ENCODE results near the gene SEPTIN5. TPM values are rescaled to one million over a fixed set of nuclear protein-coding genes. Genes with fewer than 3 reads are reported as not detected.

The SEPTIN5 gene
- total and polyA plus RNA-seq, 9 of the 15 experiments (the other 6 are each of a cell fraction or from before 2014, with no cell fraction given) = 0.03 to 195 (median 119) TPM

DNA sequence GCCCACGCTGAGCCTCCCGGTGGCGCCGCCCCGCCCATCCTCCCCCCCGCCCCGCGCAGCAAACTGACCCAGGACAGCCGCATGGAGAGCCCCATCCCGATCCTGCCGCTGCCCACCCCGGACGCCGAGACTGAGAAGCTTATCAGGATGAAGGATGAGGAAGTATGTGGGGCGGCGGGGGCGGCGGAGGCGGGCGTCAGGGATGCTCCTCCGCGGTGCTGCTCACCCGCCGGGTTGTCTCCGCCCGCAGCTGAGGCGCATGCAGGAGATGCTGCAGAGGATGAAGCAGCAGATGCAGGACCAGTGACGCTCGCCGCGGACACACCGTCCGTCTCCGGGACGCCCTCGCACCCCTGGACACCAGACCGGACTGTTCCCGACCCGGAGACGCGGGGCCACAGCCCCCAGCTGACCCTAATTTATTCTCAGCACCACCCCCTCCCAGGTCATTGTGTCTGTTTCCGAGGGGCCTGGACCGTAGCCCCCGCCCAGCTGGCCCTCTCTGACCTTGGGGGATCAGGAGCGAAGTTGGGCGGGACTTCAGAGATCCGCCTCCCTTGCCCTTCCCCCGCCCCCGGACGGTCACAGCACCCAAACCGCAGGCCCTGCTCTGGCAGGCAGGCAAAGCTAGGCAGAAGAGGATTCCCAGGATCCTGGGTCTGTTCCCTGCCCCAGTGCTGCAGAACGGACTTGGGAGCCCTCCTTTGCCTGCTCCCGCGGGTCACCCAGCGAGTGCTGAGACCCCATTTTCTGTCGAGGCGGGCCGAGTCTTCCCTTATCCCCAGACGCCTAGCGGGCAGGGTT is 8.1 kb downstream of the SEPTIN5 start (continued):
- TF ChIP-seq, protein P1, sequence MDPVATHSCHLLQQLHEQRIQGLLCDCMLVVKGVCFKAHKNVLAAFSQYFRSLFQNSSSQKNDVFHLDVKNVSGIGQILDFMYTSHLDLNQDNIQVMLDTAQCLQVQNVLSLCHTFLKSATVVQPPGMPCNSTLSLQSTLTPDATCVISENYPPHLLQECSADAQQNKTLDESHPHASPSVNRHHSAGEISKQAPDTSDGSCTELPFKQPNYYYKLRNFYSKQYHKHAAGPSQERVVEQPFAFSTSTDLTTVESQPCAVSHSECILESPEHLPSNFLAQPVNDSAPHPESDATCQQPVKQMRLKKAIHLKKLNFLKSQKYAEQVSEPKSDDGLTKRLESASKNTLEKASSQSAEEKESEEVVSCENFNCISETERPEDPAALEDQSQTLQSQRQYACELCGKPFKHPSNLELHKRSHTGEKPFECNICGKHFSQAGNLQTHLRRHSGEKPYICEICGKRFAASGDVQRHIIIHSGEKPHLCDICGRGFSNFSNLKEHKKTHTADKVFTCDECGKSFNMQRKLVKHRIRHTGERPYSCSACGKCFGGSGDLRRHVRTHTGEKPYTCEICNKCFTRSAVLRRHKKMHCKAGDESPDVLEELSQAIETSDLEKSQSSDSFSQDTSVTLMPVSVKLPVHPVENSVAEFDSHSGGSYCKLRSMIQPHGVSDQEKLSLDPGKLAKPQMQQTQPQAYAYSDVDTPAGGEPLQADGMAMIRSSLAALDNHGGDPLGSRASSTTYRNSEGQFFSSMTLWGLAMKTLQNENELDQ (CRISPR knock-in tag; IDR thresholded peaks at IDR 0.05; ENCODE audit: borderline replicate concordance) = no peak
- TF ChIP-seq SMAD1 (IDR thresholded peaks at IDR 0.05; ENCODE audit: low read depth, low read length, partially characterized antibody) = peak; percentile 40
- TF ChIP-seq, protein P2, sequence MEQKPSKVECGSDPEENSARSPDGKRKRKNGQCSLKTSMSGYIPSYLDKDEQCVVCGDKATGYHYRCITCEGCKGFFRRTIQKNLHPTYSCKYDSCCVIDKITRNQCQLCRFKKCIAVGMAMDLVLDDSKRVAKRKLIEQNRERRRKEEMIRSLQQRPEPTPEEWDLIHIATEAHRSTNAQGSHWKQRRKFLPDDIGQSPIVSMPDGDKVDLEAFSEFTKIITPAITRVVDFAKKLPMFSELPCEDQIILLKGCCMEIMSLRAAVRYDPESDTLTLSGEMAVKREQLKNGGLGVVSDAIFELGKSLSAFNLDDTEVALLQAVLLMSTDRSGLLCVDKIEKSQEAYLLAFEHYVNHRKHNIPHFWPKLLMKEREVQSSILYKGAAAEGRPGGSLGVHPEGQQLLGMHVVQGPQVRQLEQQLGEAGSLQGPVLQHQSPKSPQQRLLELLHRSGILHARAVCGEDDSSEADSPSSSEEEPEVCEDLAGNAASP (IDR thresholded peaks at IDR 0.05) = no peak
- TF ChIP-seq, protein P3, sequence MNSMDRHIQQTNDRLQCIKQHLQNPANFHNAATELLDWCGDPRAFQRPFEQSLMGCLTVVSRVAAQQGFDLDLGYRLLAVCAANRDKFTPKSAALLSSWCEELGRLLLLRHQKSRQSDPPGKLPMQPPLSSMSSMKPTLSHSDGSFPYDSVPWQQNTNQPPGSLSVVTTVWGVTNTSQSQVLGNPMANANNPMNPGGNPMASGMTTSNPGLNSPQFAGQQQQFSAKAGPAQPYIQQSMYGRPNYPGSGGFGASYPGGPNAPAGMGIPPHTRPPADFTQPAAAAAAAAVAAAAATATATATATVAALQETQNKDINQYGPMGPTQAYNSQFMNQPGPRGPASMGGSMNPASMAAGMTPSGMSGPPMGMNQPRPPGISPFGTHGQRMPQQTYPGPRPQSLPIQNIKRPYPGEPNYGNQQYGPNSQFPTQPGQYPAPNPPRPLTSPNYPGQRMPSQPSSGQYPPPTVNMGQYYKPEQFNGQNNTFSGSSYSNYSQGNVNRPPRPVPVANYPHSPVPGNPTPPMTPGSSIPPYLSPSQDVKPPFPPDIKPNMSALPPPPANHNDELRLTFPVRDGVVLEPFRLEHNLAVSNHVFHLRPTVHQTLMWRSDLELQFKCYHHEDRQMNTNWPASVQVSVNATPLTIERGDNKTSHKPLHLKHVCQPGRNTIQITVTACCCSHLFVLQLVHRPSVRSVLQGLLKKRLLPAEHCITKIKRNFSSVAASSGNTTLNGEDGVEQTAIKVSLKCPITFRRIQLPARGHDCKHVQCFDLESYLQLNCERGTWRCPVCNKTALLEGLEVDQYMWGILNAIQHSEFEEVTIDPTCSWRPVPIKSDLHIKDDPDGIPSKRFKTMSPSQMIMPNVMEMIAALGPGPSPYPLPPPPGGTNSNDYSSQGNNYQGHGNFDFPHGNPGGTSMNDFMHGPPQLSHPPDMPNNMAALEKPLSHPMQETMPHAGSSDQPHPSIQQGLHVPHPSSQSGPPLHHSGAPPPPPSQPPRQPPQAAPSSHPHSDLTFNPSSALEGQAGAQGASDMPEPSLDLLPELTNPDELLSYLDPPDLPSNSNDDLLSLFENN (IDR thresholded peaks at IDR 0.05; ENCODE audit: low read depth in 2 of 2, low read length in 2 of 2) = peak in 1 of 2 experiments; percentile 29; a peak in 2 of 4 replicates
- TF ChIP-seq HCFC1 (IDR thresholded peaks at IDR 0.05; ENCODE audit: low read depth, low read length) = no peak
- TF ChIP-seq ZNF316 (IDR thresholded peaks at IDR 0.05) = peak; percentile 44; the same call in 1 of the 2 replicates
- TF ChIP-seq NEUROD1 (IDR thresholded peaks at IDR 0.05; ENCODE audit: borderline replicate concordance, low read depth, low read length, partially characterized antibody) = peak; percentile 8
- TF ChIP-seq SETDB1 (IDR thresholded peaks at IDR 0.05; ENCODE audit: low read length) = peak; percentile 4
- peak; percentile 53 for TF ChIP-seq EP300 (IDR thresholded peaks at IDR 0.05; ENCODE audit: low read length)
- TF ChIP-seq NCOA4 (IDR thresholded peaks at IDR 0.05; ENCODE audit: partially characterized antibody) = no peak
- no peak for TF ChIP-seq TCF3 (CRISPR knock-in tag; IDR thresholded peaks at IDR 0.05)
- TF ChIP-seq ZNF354B (CRISPR knock-in tag; IDR thresholded peaks at IDR 0.05) = no peak
- TF ChIP-seq ATF7 (IDR thresholded peaks at IDR 0.05) = no peak
- peak; percentile 1 for TF ChIP-seq CHD4 (IDR thresholded peaks at IDR 0.05; ENCODE audit: insufficient read depth, insufficient replicate concordance, low read depth, low read length, poor library complexity, severe bottlenecking)
- peak; percentile 56 for TF ChIP-seq CBFA2T3 (IDR thresholded peaks at IDR 0.05)
- peak; percentile 80 for TF ChIP-seq DACH1 (IDR thresholded peaks at IDR 0.05; ENCODE audit: partially characterized antibody)
